ENCODE data around the gene SLC22A31. TPM values are rescaled to one million over a fixed set of nuclear protein-coding genes. Genes with fewer than 3 reads are reported as not detected.

Gene SLC22A31
- total RNA-seq, 1 donor from 2014 or later = not detected

GRCh38 chr16:89178453-89179147 is 21.7 kb downstream of the SLC22A31 start:
- H3K9me3 ChIP-seq (ENCODE audit: low read depth) = no peaks in the 10 kb centered on the region
- no peak overlapping the region for H3K9ac ChIP-seq
- Mint-ChIP-seq H3K4me3 (no peak overlapping the region), H3K4me1 (no peaks in the 10 kb centered on the region), H3K27ac (no peak overlapping the region), H3K27me3 (ENCODE audit: insufficient read depth, low read depth) (peaks cover 3% of the 10 kb centered on the region), H3K36me3 (no peaks in the 10 kb centered on the region), H3K9me3 (no peaks in the 10 kb centered on the region)
- no peaks in the 10 kb centered on the region for H3F3A ChIP-seq (ENCODE audit: low read depth)
- no peaks in the 10 kb centered on the region for H3K27me3 ChIP-seq
- DNase-seq (ENCODE audit: low spot score) = no peak
- TF ChIP-seq EZH2 (IDR thresholded peaks at IDR 0.05) = no peak
- TF ChIP-seq EZH2phosphoT487 (IDR thresholded peaks at IDR 0.05) = no peak
- no peak for TF ChIP-seq CTCF (IDR thresholded peaks at IDR 0.05)
- H3K36me3 ChIP-seq = no peaks in the 10 kb centered on the region
- H3K27ac ChIP-seq = no peak overlapping the region
- no peaks in the 10 kb centered on the region for H3K79me2 ChIP-seq (ENCODE audit: low read depth)
- no peaks in the 10 kb centered on the region for H4K20me1 ChIP-seq (ENCODE audit: low read depth)
- H3K4me3 ChIP-seq = no peak overlapping the region
- H3K4me2 ChIP-seq = no peak overlapping the region
- H3K4me1 ChIP-seq = peaks cover 5% of the 10 kb centered on the region
- no peak overlapping the region for H2AFZ ChIP-seq (replicated peaks)

- H3F3A ChIP-seq (ENCODE audit: low read depth) = no peaks in the 10 kb centered on the region
- Mint-ChIP-seq H3K4me1 (peaks cover 7% of the 10 kb centered on the region), H3K27ac (no peak overlapping the region), H3K9me3 (no peaks in the 10 kb centered on the region), H3K4me3 (no peak overlapping the region), H3K27me3 (ENCODE audit: insufficient read depth, low read depth) (peaks cover 2% of the 10 kb centered on the region), H3K36me3 (no peaks in the 10 kb centered on the region)
- no peak for DNase-seq (ENCODE audit: low spot score)
- H3K9me3 ChIP-seq (ENCODE audit: low read depth) = no peaks in the 10 kb centered on the region
- no peak overlapping the region for H3K4me3 ChIP-seq
- no peak overlapping the region for H3K4me2 ChIP-seq
- H3K36me3 ChIP-seq = no peaks in the 10 kb centered on the region
- peaks cover 15% of the 10 kb centered on the region for H3K4me1 ChIP-seq
- peaks cover 8% of the 10 kb centered on the region for H3K27me3 ChIP-seq
- no peaks in the 10 kb centered on the region for H3K79me2 ChIP-seq (ENCODE audit: low read depth)
- H3K27ac ChIP-seq = no peak overlapping the region
- peaks cover 9% of the 10 kb centered on the region for H4K20me1 ChIP-seq (ENCODE audit: low read depth)
- no peak for TF ChIP-seq EZH2 (IDR thresholded peaks at IDR 0.05)
- TF ChIP-seq CTCF (IDR thresholded peaks at IDR 0.05) = no peak
- no peak for TF ChIP-seq EZH2phosphoT487 (IDR thresholded peaks at IDR 0.05)
- H2AFZ ChIP-seq (replicated peaks) = no peak overlapping the region
- no peak overlapping the region for H3K9ac ChIP-seq
Observed at GRCh38 chr16:89177501-89177900, 22.8 kb downstream of the SLC22A31 start.

GRCh38 chr16:89176717-89177116 is 23.6 kb downstream of the SLC22A31 start:
- Mint-ChIP-seq H3K27me3 (ENCODE audit: insufficient read depth, low read depth) (peaks cover 2% of the 10 kb centered on the region), H3K4me3 (no peak overlapping the region), H3K27ac (no peak overlapping the region), H3K4me1 (peaks cover 8% of the 10 kb centered on the region), H3K9me3 (no peaks in the 10 kb centered on the region), H3K36me3 (no peaks in the 10 kb centered on the region)
- Histone ChIP-seq H3K27ac (no peak overlapping the region), H3K4me1 (peaks cover 18% of the 10 kb centered on the region), H3K4me2 (no peak overlapping the region), H3K27me3 (peaks cover 16% of the 10 kb centered on the region), H3K9ac (no peak overlapping the region), H2AFZ (replicated peaks) (no peak overlapping the region), H3K9me3 (ENCODE audit: low read depth) (no peaks in the 10 kb centered on the region), H3K79me2 (ENCODE audit: low read depth) (no peaks in the 10 kb centered on the region), H3K4me3 (no peak overlapping the region), H3K36me3 (no peaks in the 10 kb centered on the region), H3F3A (ENCODE audit: low read depth) (no peaks in the 10 kb centered on the region), H4K20me1 (ENCODE audit: low read depth) (peaks cover 16% of the 10 kb centered on the region)
- DNase-seq (ENCODE audit: low spot score) = no peak
- TF ChIP-seq EZH2 (IDR thresholded peaks at IDR 0.05) (no peak), EZH2phosphoT487 (IDR thresholded peaks at IDR 0.05) (no peak), CTCF (IDR thresholded peaks at IDR 0.05) (no peak)
